Upper lobe of left lung (tissue), 4 donors: ENCODE results near the gene FTL.

Experiments
- CTCF ChIP-seq, 6 experiments: fragments of 450-650 bp in 4 of 6; fragments of 200-600 bp in 2 of 6; sonication (generic) in 2 of 6; IDR thresholded peaks; one replicate each; pipeline ENCODE4 v1.5.1; 2016 to 2019; ENCODE audit warnings: antibody characterized with exemption in 6 of 6
- POLR2AphosphoS5 ChIP-seq, 2 donors: sonication (generic); formaldehyde crosslinking; IDR thresholded peaks; one replicate each; pipeline ENCODE4 v1.5.1; 2017; ENCODE audit warnings: antibody characterized with exemption in 2 of 2

- peak in 2 of 6 experiments; percentile 18 to 30 for TF ChIP-seq CTCF (IDR thresholded peaks at IDR 0.05)
- TF ChIP-seq POLR2AphosphoS5 (IDR thresholded peaks at IDR 0.05): peak; percentile 74 to 80
Measured at GRCh38 chr19:48954595-48955307, 10.4 kb upstream of the FTL start, which contains the start of gene BAX.
